Measurements from ENCODE around the gene NTM.

DNA sequence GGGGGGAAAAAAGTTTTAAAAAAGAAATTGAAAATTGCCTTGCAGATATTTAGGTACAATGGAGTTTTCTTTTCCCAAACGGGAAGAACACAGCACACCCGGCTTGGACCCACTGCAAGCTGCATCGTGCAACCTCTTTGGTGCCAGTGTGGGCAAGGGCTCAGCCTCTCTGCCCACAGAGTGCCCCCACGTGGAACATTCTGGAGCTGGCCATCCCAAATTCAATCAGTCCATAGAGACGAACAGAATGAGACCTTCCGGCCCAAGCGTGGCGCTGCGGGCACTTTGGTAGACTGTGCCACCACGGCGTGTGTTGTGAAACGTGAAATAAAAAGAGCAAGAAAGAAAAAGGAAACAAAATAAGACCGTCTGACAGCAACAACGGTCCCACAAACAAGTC is 964.9 kb downstream of the NTM start:
- no peak for TF ChIP-seq TARDBP (IDR thresholded peaks at IDR 0.05)
- no peak for TF ChIP-seq BHLHE40 (IDR thresholded peaks at IDR 0.05; ENCODE audit: borderline replicate concordance)
- TF ChIP-seq L3MBTL2 (conservative IDR thresholded peaks at IDR 0.05) = no peak
- no peak for TF ChIP-seq HDGF (IDR thresholded peaks at IDR 0.05; ENCODE audit: borderline replicate concordance)
- TF ChIP-seq ELF4 (IDR thresholded peaks at IDR 0.05) = no peak
